ENCODE data around the gene SYNE3. TPM values are rescaled to one million over a fixed set of nuclear protein-coding genes. Genes with fewer than 3 reads are reported as not detected.

SYNE3 gene
- total and polyA plus RNA-seq, 2 of the 8 experiments (the other 6 are each of a cell fraction or from before 2014, with no cell fraction given) = under 0.01 TPM; not detected in 1

DNA sequence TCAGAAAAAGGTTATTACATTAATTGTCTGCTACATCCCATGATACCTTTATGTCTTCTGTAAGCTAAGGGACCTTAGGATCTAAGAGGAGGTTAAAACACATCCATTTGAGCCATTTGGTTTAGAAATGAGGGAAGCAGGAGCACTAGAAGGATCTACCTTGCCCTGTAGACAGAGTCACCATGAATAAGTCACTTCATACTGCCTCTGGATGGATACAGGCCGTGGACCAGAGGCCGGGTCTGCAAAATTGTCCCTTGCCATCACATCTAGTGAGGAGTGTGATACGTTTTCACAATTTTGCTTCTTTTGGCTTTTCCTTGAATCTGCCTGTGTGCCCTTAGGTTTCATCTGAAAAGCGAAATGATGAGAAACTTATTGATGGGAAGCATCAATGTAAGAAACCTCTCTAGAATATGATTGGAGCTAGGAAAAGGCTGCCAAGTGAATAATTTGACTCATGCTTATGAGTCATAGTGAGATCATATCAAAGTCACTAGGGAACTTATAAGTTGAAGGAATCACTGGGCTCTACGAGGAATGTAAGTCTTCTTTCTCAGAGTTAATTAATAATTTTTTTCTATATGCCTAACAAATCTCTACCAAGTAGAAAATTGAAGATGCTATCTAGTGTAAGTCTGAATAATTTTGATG, 29.2 kb upstream of the SYNE3 start:
- H2BK5ac ChIP-seq (ENCODE audit: low read depth, low read length) = no peak overlapping the region
- H3K4me3 ChIP-seq (ENCODE audit: extremely low read depth in 1 of 4, insufficient read depth in 2 of 4, low read depth in 3 of 4, low read length in 4 of 4) = no peak overlapping the region
- ChIA-PET CTCF (ENCODE audit: partially characterized antibody) (interaction anchor here (0.6 to 4.2 kb wide), 6 partner anchors 14 to 93 kb away, joined by 3 to 14 read pairs (median 4); no protein-coding TSS in a partner anchor), POLR2A (ENCODE audit: partially characterized antibody) (interaction anchor here (1.5 to 2.6 kb wide), 2 partner anchors 10 to 11 kb away, joined by 6 read pairs; partner anchors contain the start of gene GLRX5)
- H3K23ac ChIP-seq (ENCODE audit: insufficient read length) = no peak overlapping the region
- H2AK5ac ChIP-seq (ENCODE audit: low read depth, low read length) = no peak overlapping the region
- DNase-seq (ENCODE audit: low read depth in 1 of 2, low spot score in 2 of 2) = no peak
- H3K36me3 ChIP-seq (ENCODE audit: control insufficient read depth in 2 of 4, insufficient read depth in 4 of 4, low read length in 3 of 4) = peaks cover 3 to 7% (median 4%) of the 10 kb centered on the region in 4 experiments; a peak in 4 of 8 replicates
- no peak for FAIRE-seq
- H4K5ac ChIP-seq (ENCODE audit: insufficient read length, low read depth, low read length) = no peak overlapping the region
- H2BK20ac ChIP-seq (ENCODE audit: low read length) = no peak overlapping the region
- WGBS, 2 experiments (ENCODE audit: extremely low coverage in 1 of 2, insufficient coverage in 1 of 2, insufficient read length in 1 of 2, insufficient replicate concordance in 2 of 2, low coverage in 1 of 2, low lambda C conversion rate in 2 of 2, missing lambda C conversion rate in 1 of 2) = 88% methylated on average over 5 of the region's 5 CpGs; no CpG with 5 or more reads in 1 of the 2 experiments
- H3K18ac ChIP-seq (ENCODE audit: extremely low read depth, low read length) = no peak overlapping the region
- peaks cover 1 to 18% of the 10 kb centered on the region in 2 experiments for H4K20me1 ChIP-seq (replicated peaks in 1 of 2; ENCODE audit: control insufficient read depth in 1 of 2, insufficient read depth in 2 of 2, low read length in 2 of 2)
- no peaks in the 10 kb centered on the region; a peak in 1 of 7 replicates for H3K4me1 ChIP-seq (replicated peaks in 1 of 4; ENCODE audit: control insufficient read depth in 3 of 4, insufficient read depth in 4 of 4, low read length in 3 of 4)
- H2BK120ac ChIP-seq (replicated peaks; ENCODE audit: low read depth, low read length) = no peak overlapping the region
- H3K4ac ChIP-seq (replicated peaks; ENCODE audit: insufficient read length, low read depth, low read length) = no peak overlapping the region
- H3K27me3 ChIP-seq (replicated peaks in 1 of 4; ENCODE audit: control insufficient read depth in 3 of 4, extremely low read depth in 1 of 4, insufficient read depth in 3 of 4, low read length in 3 of 4) = no peaks in the 10 kb centered on the region
- H3K4me2 ChIP-seq (ENCODE audit: insufficient read depth in 1 of 2, low read depth in 2 of 2, low read length in 2 of 2) = no peak overlapping the region
- H3K23me2 ChIP-seq (ENCODE audit: low read depth, low read length) = no peaks in the 10 kb centered on the region
- H2BK12ac ChIP-seq (ENCODE audit: low read depth, low read length) = no peak overlapping the region
- no peak overlapping the region for H3K9ac ChIP-seq (replicated peaks in 1 of 4; ENCODE audit: extremely low read depth in 1 of 4, low read depth in 3 of 4, low read length in 3 of 4)
- H3K14ac ChIP-seq (ENCODE audit: insufficient read length) = no peak overlapping the region
- no peak overlapping the region for H3K56ac ChIP-seq (replicated peaks; ENCODE audit: insufficient read length, low read depth, low read length)
- peaks cover 9% of the 10 kb centered on the region for H3K79me1 ChIP-seq (ENCODE audit: low read depth, low read length)
- 0 out of 4 replicates have a peak, but pooled peaks cover 0 to 3% of the 10 kb centered on the region in 2 experiments for H3K9me3 ChIP-seq (ENCODE audit: insufficient read depth in 2 of 2, low read depth in 1 of 2, low read length in 1 of 2)
- H4K8ac ChIP-seq (ENCODE audit: extremely low read depth, insufficient read depth, low read length) = no peak overlapping the region
- H4K91ac ChIP-seq (replicated peaks; ENCODE audit: insufficient read length, low read length) = no peak overlapping the region
- peaks cover 0 to 30% of the 10 kb centered on the region in 2 experiments; a peak in 3 of 4 replicates for H3K79me2 ChIP-seq (ENCODE audit: control insufficient read depth in 1 of 2, insufficient read depth in 2 of 2, low read length in 2 of 2)
- no peak overlapping the region for H2BK15ac ChIP-seq (ENCODE audit: low read length)
- H3K27ac ChIP-seq (ENCODE audit: low read depth, low read length) = no peak overlapping the region
- no peak overlapping the region for H2AFZ ChIP-seq (ENCODE audit: low read length)
- TF ChIP-seq POU5F1 (IDR thresholded peaks at IDR 0.05; ENCODE audit: low read depth, low read length) = no peak
- TF ChIP-seq POLR2AphosphoS5 (IDR thresholded peaks at IDR 0.05; ENCODE audit: low read depth, low read length) = no peak
- no peak for TF ChIP-seq SIX5 (IDR thresholded peaks at IDR 0.05; ENCODE audit: low read depth, low read length)
- TF ChIP-seq KDM5A (IDR thresholded peaks at IDR 0.05; ENCODE audit: low read length) = no peak
- no peak for TF ChIP-seq RXRA (IDR thresholded peaks at IDR 0.05; ENCODE audit: insufficient read depth, low read depth, low read length)
- no peak for TF ChIP-seq NRF1 (IDR thresholded peaks at IDR 0.05; ENCODE audit: low read depth, low read length)
- no peak for TF ChIP-seq TAF1 (IDR thresholded peaks at IDR 0.05; ENCODE audit: low read depth, low read length)
- TF ChIP-seq SRF (IDR thresholded peaks at IDR 0.05; ENCODE audit: low read depth, low read length) = no peak
- TF ChIP-seq, protein P1, sequence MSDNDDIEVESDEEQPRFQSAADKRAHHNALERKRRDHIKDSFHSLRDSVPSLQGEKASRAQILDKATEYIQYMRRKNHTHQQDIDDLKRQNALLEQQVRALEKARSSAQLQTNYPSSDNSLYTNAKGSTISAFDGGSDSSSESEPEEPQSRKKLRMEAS (IDR thresholded peaks at IDR 0.05) = no peak
- TF ChIP-seq CTBP2 (IDR thresholded peaks at IDR 0.05; ENCODE audit: borderline replicate concordance, insufficient read depth, insufficient read length, low read length) = no peak
- no peak for TF ChIP-seq NANOG (IDR thresholded peaks at IDR 0.05; ENCODE audit: insufficient read depth, low read depth, low read length, poor library complexity, severe bottlenecking)
- TF ChIP-seq CREB1 (IDR thresholded peaks at IDR 0.05) = no peak
- TF ChIP-seq ZNF274 (IDR thresholded peaks at IDR 0.05; ENCODE audit: borderline replicate concordance, extremely low read depth, low read length) = no peak

Data from H1 (cell line).